NCI-H146 treated with DMSO at 0.1 percent for 48 hours (cell line): ENCODE measurements around the gene STON2.
"Not testable (repeated sequence)": the region's sequence is repeated elsewhere in the genome, so short reads cannot be mapped to it uniquely, and the experiment has no call there.

ENCODE experiments used
- DNase-seq: peaks from one replicate; lab custom pipeline; 2025; ENCODE audit not compliant: unreplicated experiment; lab: John Stamatoyannopoulos, UW

The STON2 gene

GRCh38 chr14:81385419-81385818 lies 14.7 kb downstream of the STON2 start:
- DNase-seq, result no peak

GRCh38 chr14:81384900-81385299 lies 15.2 kb downstream of the STON2 start:
- DNase-seq, result peak; percentile 13

GRCh38 chr14:81382517-81383225 lies 17.5 kb downstream of the STON2 start:
- no peak for DNase-seq

- not testable (repeated sequence) for DNase-seq
Observed at GRCh38 chr14:81380009-81380408, 20.1 kb downstream of the STON2 start.

- no peak for DNase-seq
Observed at GRCh38 chr14:81371802-81372201, 28.3 kb downstream of the STON2 start.

- DNase-seq, result no peak
Observed at GRCh38 chr14:81367563-81367962, 32.6 kb downstream of the STON2 start.

GRCh38 chr14:81366884-81367283 lies 33.2 kb downstream of the STON2 start:
- no peak for DNase-seq

- no peak for DNase-seq
Observed at GRCh38 chr14:81366214-81366613, 33.9 kb downstream of the STON2 start.

- no peak for DNase-seq
Observed at GRCh38 chr14:81363746-81364378, 36.3 kb downstream of the STON2 start.

GRCh38 chr14:81353691-81354323 lies 46.3 kb downstream of the STON2 start:
- no peak for DNase-seq

GRCh38 chr14:81352413-81352812 lies 47.7 kb downstream of the STON2 start:
- DNase-seq, result no peak

GRCh38 chr14:81351205-81351604 lies 48.9 kb downstream of the STON2 start:
- DNase-seq, result no peak

- no peak for DNase-seq
Observed at GRCh38 chr14:81350344-81351130, 49.6 kb downstream of the STON2 start.

- DNase-seq, result no peak
Observed at GRCh38 chr14:81348061-81348460, 52.1 kb downstream of the STON2 start.

GRCh38 chr14:81345781-81346180 lies 54.3 kb downstream of the STON2 start:
- DNase-seq, result no peak

GRCh38 chr14:81344481-81345160 lies 55.5 kb downstream of the STON2 start:
- no peak for DNase-seq

- no peak for DNase-seq
Observed at GRCh38 chr14:81343701-81344100, 56.4 kb downstream of the STON2 start.

- no peak for DNase-seq
Observed at GRCh38 chr14:81342850-81343580, 57.1 kb downstream of the STON2 start.

GRCh38 chr14:81341781-81342180 lies 58.3 kb downstream of the STON2 start:
- DNase-seq, result no peak

- no peak for DNase-seq
Observed at GRCh38 chr14:81341370-81341769, 58.8 kb downstream of the STON2 start.
